ENCODE results near the gene ZNF717. TPM values are rescaled to one million over a fixed set of nuclear protein-coding genes. Genes with fewer than 3 reads are reported as not detected.
"Not testable (repeated sequence)": the region's sequence is repeated elsewhere in the genome, so short reads cannot be mapped to it uniquely, and the experiment has no call there.

The ZNF717 gene
- total and polyA plus RNA-seq, 2 of the 4 experiments (the other 2 are of a cell fraction), result 6.0 to 14.3 TPM

GRCh38 chr3:75777742-75778141, 7.6 kb downstream of the ZNF717 start:
- Histone ChIP-seq H3K79me1 (ENCODE audit: low read depth in 1 of 2, low read length in 2 of 2) (peaks cover 0 to 15% of the 10 kb centered on the region in 2 experiments; a peak in 2 of 4 replicates), H3K9me3 (ENCODE audit: control insufficient read depth, insufficient read depth, low read length) (peaks cover 12% of the 10 kb centered on the region), H3K36me3 (ENCODE audit: control insufficient read depth, insufficient read depth, low read length) (peaks cover 28% of the 10 kb centered on the region)
- H2BK20ac ChIP-seq (ENCODE audit: low read depth, low read length); H3K56ac ChIP-seq (ENCODE audit: extremely low read depth, insufficient read depth, low read length); H2AFZ ChIP-seq (replicated peaks; ENCODE audit: low read length, poor library complexity); H3K18ac ChIP-seq (ENCODE audit: low read depth, low read length); in situ Hi-C loops (cut with MboI; ENCODE audit: low sequenced_read_pairs); H4K8ac ChIP-seq (ENCODE audit: low read depth in 2 of 2, low read length in 2 of 2); H3K4me1 ChIP-seq (ENCODE audit: control insufficient read depth, insufficient read depth, low read length); CTCF ChIA-PET; H2BK120ac ChIP-seq (ENCODE audit: low read depth, low read length); H4K20me1 ChIP-seq (ENCODE audit: insufficient read depth, low read length); intact Hi-C loops (cut with micrococcal nuclease); BruUV-seq (replicated peaks); H3K9ac ChIP-seq (ENCODE audit: low read depth, low read length); H3K9me1 ChIP-seq (ENCODE audit: insufficient read depth, low read length); dilution Hi-C loops (cut with HindIII; ENCODE audit: low sequenced_read_pairs, unreplicated experiment); H2AK9ac ChIP-seq (replicated peaks; ENCODE audit: low read depth, low read length, poor library complexity); H2BK15ac ChIP-seq (ENCODE audit: low read depth, low read length); POLR2A ChIA-PET (ENCODE audit: unreplicated experiment); H3K4me2 ChIP-seq (ENCODE audit: low read depth, low read length); H3K23ac ChIP-seq (ENCODE audit: low read depth, low read length); H3K4me3 ChIP-seq (ENCODE audit: insufficient read depth, low read depth, low read length); H2AK5ac ChIP-seq (ENCODE audit: low read depth, low read length); H2BK5ac ChIP-seq (ENCODE audit: low read depth, low read length, poor library complexity, severe bottlenecking); H4K5ac ChIP-seq (ENCODE audit: low read depth, low read length); H3K14ac ChIP-seq (replicated peaks; ENCODE audit: low read depth, low read length); H4K91ac ChIP-seq (ENCODE audit: insufficient read depth, low read depth, low read length); H3K4ac ChIP-seq (ENCODE audit: low read depth, low read length); ATAC-seq (ENCODE audit: low read depth); H3K27me3 ChIP-seq (ENCODE audit: control insufficient read depth, insufficient read depth, low read length); DNase-seq; H3K27ac ChIP-seq (ENCODE audit: insufficient read depth, low read length): not testable (repeated sequence)
- WGBS, 2 experiments (ENCODE audit: extremely low coverage in 2 of 2, insufficient read length in 1 of 2), result 100% methylated on average over 6 of the region's 11 CpGs; no CpG with 5 or more reads in 1 of the 2 experiments

GRCh38 chr3:75771631-75772030, 13.7 kb downstream of the ZNF717 start:
- 82% methylated on average over 7 of the region's 10 CpGs; no CpG with 5 or more reads in 1 of the 2 experiments for WGBS, 2 experiments (ENCODE audit: extremely low coverage in 2 of 2, insufficient read length in 1 of 2)
- in situ Hi-C loops (cut with MboI; ENCODE audit: low sequenced_read_pairs); H3K14ac ChIP-seq (replicated peaks; ENCODE audit: low read depth, low read length); H2AK5ac ChIP-seq (ENCODE audit: low read depth, low read length); H2AFZ ChIP-seq (replicated peaks; ENCODE audit: low read length, poor library complexity); H2BK20ac ChIP-seq (ENCODE audit: low read depth, low read length); BruUV-seq (replicated peaks); H2AK9ac ChIP-seq (replicated peaks; ENCODE audit: low read depth, low read length, poor library complexity); H3K27ac ChIP-seq (ENCODE audit: insufficient read depth, low read length); H3K27me3 ChIP-seq (ENCODE audit: control insufficient read depth, insufficient read depth, low read length); H3K4ac ChIP-seq (ENCODE audit: low read depth, low read length); H3K79me1 ChIP-seq (ENCODE audit: low read depth in 1 of 2, low read length in 2 of 2); H3K9ac ChIP-seq (ENCODE audit: low read depth, low read length); H3K56ac ChIP-seq (ENCODE audit: extremely low read depth, insufficient read depth, low read length); CTCF ChIA-PET; DNase-seq; POLR2A ChIA-PET (ENCODE audit: unreplicated experiment); H4K8ac ChIP-seq (ENCODE audit: low read depth in 2 of 2, low read length in 2 of 2); H2BK120ac ChIP-seq (ENCODE audit: low read depth, low read length); dilution Hi-C loops (cut with HindIII; ENCODE audit: low sequenced_read_pairs, unreplicated experiment); H3K9me1 ChIP-seq (ENCODE audit: insufficient read depth, low read length); H3K23ac ChIP-seq (ENCODE audit: low read depth, low read length); H4K91ac ChIP-seq (ENCODE audit: insufficient read depth, low read depth, low read length); H4K20me1 ChIP-seq (ENCODE audit: insufficient read depth, low read length); intact Hi-C loops (cut with micrococcal nuclease); H2BK5ac ChIP-seq (ENCODE audit: low read depth, low read length, poor library complexity, severe bottlenecking); H3K4me1 ChIP-seq (ENCODE audit: control insufficient read depth, insufficient read depth, low read length); H4K5ac ChIP-seq (ENCODE audit: low read depth, low read length); H2BK15ac ChIP-seq (ENCODE audit: low read depth, low read length); H3K4me3 ChIP-seq (ENCODE audit: insufficient read depth, low read depth, low read length); H3K4me2 ChIP-seq (ENCODE audit: low read depth, low read length); H3K18ac ChIP-seq (ENCODE audit: low read depth, low read length); ATAC-seq (ENCODE audit: low read depth): not testable (repeated sequence)
- Histone ChIP-seq H3K9me3 (ENCODE audit: control insufficient read depth, insufficient read depth, low read length) (peaks cover 31% of the 10 kb centered on the region; the same call in 1 of the 2 replicates), H3K36me3 (ENCODE audit: control insufficient read depth, insufficient read depth, low read length) (peaks cover 24% of the 10 kb centered on the region)
